ENCODE data around the gene ZNF804B. TPM values are rescaled to one million over a fixed set of nuclear protein-coding genes. Genes with fewer than 3 reads are reported as not detected.

ZNF804B gene
- total and polyA plus RNA-seq, 9 of the 15 experiments (the other 6 are each of a cell fraction or from before 2014, with no cell fraction given) = 0.04 to 0.22 (median 0.09) TPM; not detected in 6

DNA sequence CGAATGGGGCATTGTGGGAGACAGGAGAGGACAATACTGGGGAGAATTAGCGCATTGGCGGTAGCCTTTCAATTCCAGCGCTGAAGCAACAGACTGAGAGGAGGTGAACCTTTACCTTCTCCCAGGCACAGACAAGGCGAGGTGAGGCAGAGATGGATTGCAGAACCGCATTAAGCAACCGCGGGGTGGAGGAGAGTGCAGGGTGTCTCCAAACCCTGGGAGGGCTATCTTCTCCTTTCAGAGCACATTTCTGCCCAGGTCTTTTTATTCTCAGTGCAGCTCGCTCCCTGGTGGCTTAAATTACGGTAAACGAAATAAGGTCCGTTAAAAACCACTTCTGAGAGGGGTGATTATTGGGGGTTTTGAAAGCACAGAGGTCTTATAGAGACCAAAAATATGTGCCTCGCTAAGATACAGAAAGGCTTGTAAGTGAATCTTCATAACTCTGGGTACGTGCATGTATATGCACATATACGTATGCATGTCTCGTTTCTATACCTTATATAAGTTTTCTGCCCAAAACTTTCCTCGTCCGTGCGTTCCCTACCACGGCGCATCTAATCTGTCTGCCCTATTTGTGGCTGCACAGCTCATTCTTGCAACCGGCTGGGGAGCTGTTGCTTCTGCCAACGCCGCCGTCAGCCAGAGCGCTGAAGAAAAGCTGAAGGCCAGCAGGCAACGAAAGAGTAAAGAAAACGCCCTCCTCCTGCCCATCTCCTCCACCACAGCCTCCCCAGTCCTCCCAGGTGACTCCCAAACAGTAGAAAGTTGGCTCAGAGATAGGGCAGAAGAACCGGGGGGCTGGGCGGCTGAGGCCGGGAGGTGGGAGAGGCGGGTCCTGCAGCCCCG is 895 bp upstream of the ZNF804B start (continued):
- TF ChIP-seq, protein P1, sequence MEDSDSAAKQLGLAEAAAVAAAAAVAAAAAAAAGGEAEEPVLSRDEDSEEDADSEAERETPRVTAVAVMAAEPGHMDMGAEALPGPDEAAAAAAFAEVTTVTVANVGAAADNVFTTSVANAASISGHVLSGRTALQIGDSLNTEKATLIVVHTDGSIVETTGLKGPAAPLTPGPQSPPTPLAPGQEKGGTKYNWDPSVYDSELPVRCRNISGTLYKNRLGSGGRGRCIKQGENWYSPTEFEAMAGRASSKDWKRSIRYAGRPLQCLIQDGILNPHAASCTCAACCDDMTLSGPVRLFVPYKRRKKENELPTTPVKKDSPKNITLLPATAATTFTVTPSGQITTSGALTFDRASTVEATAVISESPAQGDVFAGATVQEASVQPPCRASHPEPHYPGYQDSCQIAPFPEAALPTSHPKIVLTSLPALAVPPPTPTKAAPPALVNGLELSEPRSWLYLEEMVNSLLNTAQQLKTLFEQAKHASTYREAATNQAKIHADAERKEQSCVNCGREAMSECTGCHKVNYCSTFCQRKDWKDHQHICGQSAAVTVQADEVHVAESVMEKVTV (CRISPR knock-in tag; IDR thresholded peaks at IDR 0.05) = no peak
- TF ChIP-seq, protein P2, sequence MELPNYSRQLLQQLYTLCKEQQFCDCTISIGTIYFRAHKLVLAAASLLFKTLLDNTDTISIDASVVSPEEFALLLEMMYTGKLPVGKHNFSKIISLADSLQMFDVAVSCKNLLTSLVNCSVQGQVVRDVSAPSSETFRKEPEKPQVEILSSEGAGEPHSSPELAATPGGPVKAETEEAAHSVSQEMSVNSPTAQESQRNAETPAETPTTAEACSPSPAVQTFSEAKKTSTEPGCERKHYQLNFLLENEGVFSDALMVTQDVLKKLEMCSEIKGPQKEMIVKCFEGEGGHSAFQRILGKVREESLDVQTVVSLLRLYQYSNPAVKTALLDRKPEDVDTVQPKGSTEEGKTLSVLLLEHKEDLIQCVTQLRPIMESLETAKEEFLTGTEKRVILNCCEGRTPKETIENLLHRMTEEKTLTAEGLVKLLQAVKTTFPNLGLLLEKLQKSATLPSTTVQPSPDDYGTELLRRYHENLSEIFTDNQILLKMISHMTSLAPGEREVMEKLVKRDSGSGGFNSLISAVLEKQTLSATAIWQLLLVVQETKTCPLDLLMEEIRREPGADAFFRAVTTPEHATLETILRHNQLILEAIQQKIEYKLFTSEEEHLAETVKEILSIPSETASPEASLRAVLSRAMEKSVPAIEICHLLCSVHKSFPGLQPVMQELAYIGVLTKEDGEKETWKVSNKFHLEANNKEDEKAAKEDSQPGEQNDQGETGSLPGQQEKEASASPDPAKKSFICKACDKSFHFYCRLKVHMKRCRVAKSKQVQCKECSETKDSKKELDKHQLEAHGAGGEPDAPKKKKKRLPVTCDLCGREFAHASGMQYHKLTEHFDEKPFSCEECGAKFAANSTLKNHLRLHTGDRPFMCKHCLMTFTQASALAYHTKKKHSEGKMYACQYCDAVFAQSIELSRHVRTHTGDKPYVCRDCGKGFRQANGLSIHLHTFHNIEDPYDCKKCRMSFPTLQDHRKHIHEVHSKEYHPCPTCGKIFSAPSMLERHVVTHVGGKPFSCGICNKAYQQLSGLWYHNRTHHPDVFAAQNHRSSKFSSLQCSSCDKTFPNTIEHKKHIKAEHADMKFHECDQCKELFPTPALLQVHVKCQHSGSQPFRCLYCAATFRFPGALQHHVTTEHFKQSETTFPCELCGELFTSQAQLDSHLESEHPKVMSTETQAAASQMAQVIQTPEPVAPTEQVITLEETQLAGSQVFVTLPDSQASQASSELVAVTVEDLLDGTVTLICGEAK (IDR thresholded peaks at IDR 0.05) = 0 out of 2 replicates have a peak, but pooled peaks have one; percentile 11
- TF ChIP-seq, protein P2 (CRISPR knock-in tag; IDR thresholded peaks at IDR 0.05) = no peak
- TF ChIP-seq HSF4 (CRISPR knock-in tag; IDR thresholded peaks at IDR 0.05; ENCODE audit: borderline replicate concordance) (no peak), ADNP (tag; IDR thresholded peaks at IDR 0.05) (no peak)
- TF ChIP-seq, protein P3, sequence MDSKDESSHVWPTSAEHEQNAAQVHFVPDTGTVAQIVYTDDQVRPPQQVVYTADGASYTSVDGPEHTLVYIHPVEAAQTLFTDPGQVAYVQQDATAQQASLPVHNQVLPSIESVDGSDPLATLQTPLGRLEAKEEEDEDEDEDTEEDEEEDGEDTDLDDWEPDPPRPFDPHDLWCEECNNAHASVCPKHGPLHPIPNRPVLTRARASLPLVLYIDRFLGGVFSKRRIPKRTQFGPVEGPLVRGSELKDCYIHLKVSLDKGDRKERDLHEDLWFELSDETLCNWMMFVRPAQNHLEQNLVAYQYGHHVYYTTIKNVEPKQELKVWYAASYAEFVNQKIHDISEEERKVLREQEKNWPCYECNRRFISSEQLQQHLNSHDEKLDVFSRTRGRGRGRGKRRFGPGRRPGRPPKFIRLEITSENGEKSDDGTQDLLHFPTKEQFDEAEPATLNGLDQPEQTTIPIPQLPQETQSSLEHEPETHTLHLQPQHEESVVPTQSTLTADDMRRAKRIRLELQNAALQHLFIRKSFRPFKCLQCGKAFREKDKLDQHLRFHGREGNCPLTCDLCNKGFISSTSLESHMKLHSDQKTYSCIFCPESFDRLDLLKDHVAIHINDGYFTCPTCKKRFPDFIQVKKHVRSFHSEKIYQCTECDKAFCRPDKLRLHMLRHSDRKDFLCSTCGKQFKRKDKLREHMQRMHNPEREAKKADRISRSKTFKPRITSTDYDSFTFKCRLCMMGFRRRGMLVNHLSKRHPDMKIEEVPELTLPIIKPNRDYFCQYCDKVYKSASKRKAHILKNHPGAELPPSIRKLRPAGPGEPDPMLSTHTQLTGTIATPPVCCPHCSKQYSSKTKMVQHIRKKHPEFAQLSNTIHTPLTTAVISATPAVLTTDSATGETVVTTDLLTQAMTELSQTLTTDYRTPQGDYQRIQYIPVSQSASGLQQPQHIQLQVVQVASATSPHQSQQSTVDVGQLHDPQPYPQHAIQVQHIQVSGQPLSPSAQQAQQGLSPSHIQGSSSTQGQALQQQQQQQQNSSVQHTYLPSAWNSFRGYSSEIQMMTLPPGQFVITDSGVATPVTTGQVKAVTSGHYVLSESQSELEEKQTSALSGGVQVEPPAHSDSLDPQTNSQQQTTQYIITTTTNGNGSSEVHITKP (IDR thresholded peaks at IDR 0.05; ENCODE audit: partially characterized antibody) = peak; percentile 80

All from K562 (cell line).